Panc1 (cell line): ENCODE measurements around the gene ELOVL2. TPM values are rescaled to one million over a fixed set of nuclear protein-coding genes. Genes with fewer than 3 reads are reported as not detected.

Source experiments
- ATAC-seq: fragments of 200-7000 bp; cut with Tn5 transposase; 2 replicates; pipeline ENCODE4 v1.9.1; 2020; ENCODE audit warnings: mild to moderate bottlenecking, moderate library complexity
- Bru-seq: library from RNA; stranded (reverse); fragments of 400-500 nt; gene quantifications from one replicate; lab custom pipeline; 2021; lab: Mats Ljungman, UMichigan
- BruChase-seq, 2 experiments: library from RNA; stranded (reverse); fragments of 400-500 nt; gene quantifications; one replicate each; lab custom pipeline; 2021; lab: Mats Ljungman, UMichigan
- BruUV-seq: library from RNA; stranded (reverse); fragments of 400-500 nt; replicated peaks from 2 replicates; lab custom pipeline; 2021; lab: Mats Ljungman, UMichigan
- CTCF ChIA-PET: fragments of 300-600 bp; sonication (Branson Sonifier 250); formaldehyde crosslinking; loops from one replicate; lab custom pipeline; 2022; ENCODE audit warnings: antibody characterized with exemption; lab: Charles Lee
- POLR2A ChIA-PET: fragments of 300-600 bp; sonication (Branson Sonifier 250); formaldehyde crosslinking; loops from one replicate; lab custom pipeline; 2022; ENCODE audit warnings: antibody characterized with exemption; lab: Charles Lee
- DNase-seq: peaks from one replicate; pipeline ENCODE4 v3.0.0-alpha.2; 2010; ENCODE audit warnings: low read depth, low spot score
- H3K27ac ChIP-seq: 2 replicates; pipeline ENCODE4 v1.5.1; 2011; ENCODE audit warnings: mild to moderate bottlenecking, low read length, inconsistent platforms
- H3K27me3 ChIP-seq: fragments of 200-500 bp; sonication (Bioruptor generic); 2 replicates; pipeline ENCODE4 v1.6.0; 2014; ENCODE audit warnings: low read length, inconsistent platforms; ENCODE audit not compliant: control insufficient read depth, insufficient read depth
- H3K36me3 ChIP-seq: fragments of 200-500 bp; sonication (Bioruptor generic); 2 replicates; pipeline ENCODE4 v1.5.1; 2014; ENCODE audit warnings: inconsistent platforms, mild to moderate bottlenecking, low read length, moderate library complexity; ENCODE audit not compliant: control insufficient read depth, insufficient read depth
- H3K4me1 ChIP-seq: 2 replicates; pipeline ENCODE4 v1.5.1; 2011; ENCODE audit warnings: inconsistent platforms, mild to moderate bottlenecking, low read length, moderate library complexity; ENCODE audit not compliant: control insufficient read depth, insufficient read depth
- H3K4me3 ChIP-seq, 2 experiments: 2 replicates each; pipeline ENCODE4 v1.5.1; 2011 to 2012; ENCODE audit warnings: low read depth in 2 of 2, low read length in 2 of 2, mild to moderate bottlenecking in 2 of 2, inconsistent platforms in 1 of 2, moderate library complexity in 1 of 2
- H3K9me3 ChIP-seq: fragments of 200-500 bp; sonication (Bioruptor generic); 2 replicates; pipeline ENCODE4 v1.5.1; 2014; ENCODE audit warnings: low read depth, mild to moderate bottlenecking, inconsistent platforms, low read length, moderate library complexity; ENCODE audit not compliant: control insufficient read depth, insufficient read depth
- CTCF ChIP-seq: fragments of 450-650 bp; IDR thresholded peaks from 2 replicates; pipeline ENCODE4 v1.5.1; 2017; ENCODE audit warnings: mild to moderate bottlenecking
- POLR2AphosphoS5 ChIP-seq: IDR thresholded peaks from 2 replicates; pipeline ENCODE4 v1.6.1; 2012; ENCODE audit warnings: mild to moderate bottlenecking, low read depth, low read length, moderate library complexity
- REST ChIP-seq, 2 experiments: IDR thresholded peaks; 2 replicates each; pipeline ENCODE4 v1.6.1; 2011 to 2012; ENCODE audit warnings: low read depth in 2 of 2, control low read depth in 1 of 2, low read length in 1 of 2, mild to moderate bottlenecking in 1 of 2, moderate library complexity in 1 of 2; ENCODE audit not compliant: insufficient read depth in 1 of 2
- SIN3A ChIP-seq: IDR thresholded peaks from 2 replicates; pipeline ENCODE4 v1.6.1; 2012; ENCODE audit warnings: low read depth, mild to moderate bottlenecking, low read length, moderate library complexity, borderline replicate concordance; ENCODE audit not compliant: insufficient read depth
- TCF7L2 ChIP-seq: IDR thresholded peaks from 2 replicates; pipeline ENCODE4 v1.6.1; 2011; ENCODE audit warnings: mild to moderate bottlenecking, low read depth, low read length, inconsistent platforms
- in situ Hi-C: cut with HindIII; loops from 2 replicates; pipeline ENCODE4 v1.10.0; 2016; ENCODE audit warnings: low sequenced_read_pairs, low pct_unique_long_range_greater_than_20kb
- intact Hi-C: fragments of 100-400 bp; cut with micrococcal nuclease; formaldehyde crosslinking; loops from one replicate; pipeline ENCODE4 v1.10.0; 2022; ENCODE audit not compliant: unreplicated experiment
- long read RNA-seq: library from polyadenylated mRNA; unstranded; transcript quantifications from one replicate; pipeline ENCODE4 v2.0.0, GENCODE V29; 2021; ENCODE audit not compliant: unreplicated experiment
- polyA plus RNA-seq: library from polyadenylated mRNA; unstranded; fragments of >200 nt; gene quantifications from one replicate; pipeline ENCODE4 v1.2.1, GENCODE V29; 2012; ENCODE audit warnings: missing spikeins; ENCODE audit not compliant: insufficient read length
- total RNA-seq: library from RNA; stranded (reverse); gene quantifications from one replicate; pipeline ENCODE4 v1.2.1, GENCODE V29; 2021; ENCODE audit not compliant: unreplicated experiment

The ELOVL2 gene
- total RNA-seq: 27.8 TPM
- 12.1 TPM for polyA plus RNA-seq
- percentile 73 among the genes with signal in this experiment for Bru-seq, nascent RNA
- BruChase-seq, experiment 1, labeled RNA remaining after a 2-hour chase: percentile 83 among the genes with signal in this experiment
- BruChase-seq, experiment 2, labeled RNA remaining after a 6-hour chase: percentile 87 among the genes with signal in this experiment
- long read RNA-seq, transcript ELOVL2-201 (8 exons, 3,997 nt): major isoform, 16 of 40 reads
- long read RNA-seq, partial matches to known transcripts: 3 of 40 reads
- long read RNA-seq, other reads (novel, unspliced or antisense): 21 of 40 reads

- Histone ChIP-seq H3K36me3 (no peaks in the 10 kb centered on the region), H3K4me3 (peak within 1 kb of the TSS; percentile 56 to 75), H3K27me3 (no peaks in the 10 kb centered on the region), H3K4me1 (peaks cover 29% of the 10 kb centered on the region), H3K27ac (peak within 1 kb of the TSS; percentile 81), H3K9me3 (no peaks in the 10 kb centered on the region)
- ChIA-PET POLR2A (interaction anchor here (0.7 kb wide), 1 partner anchor 14 kb away, joined by 4 read pairs; no protein-coding TSS in a partner anchor), CTCF (no interaction called here)
- TF ChIP-seq REST (IDR thresholded peaks at IDR 0.05; ENCODE audit: insufficient read depth in 1 of 2, low read depth in 2 of 2, low read length in 1 of 2) (peak; percentile 77 to 88), CTCF (peak; percentile 100), POLR2AphosphoS5 (no peak), SIN3A (peak; percentile 78; the same call in 1 of the 2 replicates)
- peak; percentile 83 for ATAC-seq
- no TSS peak for BruUV-seq
- intact Hi-C loops (loop anchor here (5.0 kb wide), 2 partner anchors 37 to 92 kb away; no protein-coding TSS in a partner anchor), in situ Hi-C loops (no loop called here)
- DNase-seq: no peak
Measured at GRCh38 chr6:11043961-11044711, at the start of gene ELOVL2. Gene ELOVL2, minus strand, starts transcription at chr6:11044305. Its CDS starts 75 bp downstream, at chr6:11044230.

DNA sequence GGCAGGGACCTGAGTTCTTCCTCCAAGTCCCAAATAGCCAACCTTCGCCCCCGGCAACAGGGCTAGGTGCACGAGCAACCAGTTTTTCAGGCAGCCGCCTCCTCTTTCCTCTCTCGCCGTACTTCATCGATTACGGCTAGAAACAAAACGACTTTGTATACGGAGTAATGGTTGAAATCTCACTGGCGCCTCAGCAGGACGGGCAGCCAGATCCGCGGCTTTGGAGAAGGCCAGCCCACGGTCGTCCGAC, 49.2 kb upstream of the ELOVL2 start:
- TF ChIP-seq SIN3A (no peak), POLR2AphosphoS5 (no peak), REST (IDR thresholded peaks at IDR 0.05; ENCODE audit: insufficient read depth in 1 of 2, low read depth in 2 of 2, low read length in 1 of 2) (no peak), TCF7L2 (no peak), CTCF (no peak)
- in situ Hi-C loops: no loop called here
- Histone ChIP-seq H3K36me3 (no peaks in the 10 kb centered on the region), H3K27ac (peak overlapping the region; percentile 83), H3K9me3 (no peaks in the 10 kb centered on the region), H3K27me3 (no peaks in the 10 kb centered on the region), H3K4me3 (peak overlapping the region; percentile 69 to 87), H3K4me1 (peaks cover 13% of the 10 kb centered on the region)
- ChIA-PET CTCF (no interaction called here), POLR2A (no interaction called here)
- DNase-seq (no peak), ATAC-seq (peak; percentile 17)
- intact Hi-C loops: no loop called here
- BruUV-seq: no TSS peak
